ENCODE data around the gene GALNT9.

GRCh38 chr12:132277949-132278348 lies 51.4 kb downstream of the GALNT9 start:
- TF ChIP-seq CTCF (IDR thresholded peaks at IDR 0.05 in 8 of 11, conservative IDR thresholded peaks at IDR 0.05 in 3 of 11) = no peak
- TF ChIP-seq POLR2A (IDR thresholded peaks at IDR 0.05) = no peak
- TF ChIP-seq POLR2AphosphoS5 (IDR thresholded peaks at IDR 0.05) = no peak
